ENCODE data around the gene ZNF525. TPM values are rescaled to one million over a fixed set of nuclear protein-coding genes. Genes with fewer than 3 reads are reported as not detected.
A peak's percentile ranks its signal among the peaks of the same experiment; 100 is the strongest.

The ZNF525 gene
- total RNA-seq (ENCODE audit: low replicate concordance) = 18.0 and 31.8 TPM in 2 replicates

DNA sequence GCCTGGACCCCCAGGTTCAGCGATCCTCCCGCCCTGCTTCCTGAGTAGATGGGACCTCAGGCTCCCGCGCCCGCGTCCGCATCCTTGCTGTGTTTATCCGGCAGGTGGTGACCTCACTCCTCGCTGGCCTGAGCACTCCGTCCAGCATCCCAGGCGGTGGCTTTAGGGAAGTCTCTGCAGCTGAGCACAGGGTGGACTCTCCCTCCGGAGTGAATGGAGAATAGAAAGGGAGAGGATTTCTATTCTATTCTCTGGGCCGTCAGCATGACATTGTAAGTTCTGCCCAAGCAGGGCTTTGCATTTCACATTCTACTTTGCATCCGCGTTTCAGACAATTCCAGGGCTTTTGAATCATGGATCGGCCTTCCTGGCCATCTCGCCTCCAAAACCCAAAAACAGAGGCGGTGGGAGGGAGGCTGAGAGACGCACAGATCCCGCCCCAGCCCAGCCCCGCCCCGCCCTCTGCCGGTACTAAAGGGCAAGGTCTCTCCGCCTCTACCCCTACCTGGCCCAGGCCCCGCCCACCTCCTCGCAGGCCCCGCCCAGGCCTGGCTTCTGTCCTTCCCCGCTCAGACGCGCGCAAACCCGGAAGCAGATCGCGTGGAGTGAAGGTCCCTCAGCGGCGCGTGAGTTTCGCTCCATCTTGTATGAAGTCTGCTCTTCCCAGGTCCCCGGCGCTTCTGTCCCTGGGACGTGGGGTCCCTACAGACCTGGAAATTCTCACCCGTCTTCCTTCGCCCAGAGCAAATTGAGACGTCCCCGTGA lies at the start of gene ZNF525:
Gene ZNF525 (plus strand): TSS at position 572 of the 765 bp plus-strand sequence. CDS start 6,577 bp downstream, outside the sequence.
- TF ChIP-seq CTCF (IDR thresholded peaks at IDR 0.05) (peak; percentile 32), EZH2 (IDR thresholded peaks at IDR 0.05) (peak; percentile 2), EZH2phosphoT487 (IDR thresholded peaks at IDR 0.05) (no peak)
- DNase-seq (ENCODE audit: low spot score) = peak; percentile 93
- peak within 1 kb of the TSS; percentile 71 for H3K4me3 ChIP-seq
- H3K4me1 ChIP-seq = peaks cover 14% of the 10 kb centered on the region
- peaks cover 11% of the 10 kb centered on the region for H3K79me2 ChIP-seq (ENCODE audit: low read depth)
- peaks cover 22% of the 10 kb centered on the region for H3F3A ChIP-seq (ENCODE audit: low read depth)
- H3K36me3 Mint-ChIP-seq = no peaks in the 10 kb centered on the region
- peaks cover 4% of the 10 kb centered on the region for H3K27me3 ChIP-seq
- H4K20me1 ChIP-seq (ENCODE audit: low read depth) = no peaks in the 10 kb centered on the region
- H3K9me3 Mint-ChIP-seq = peaks cover 13% of the 10 kb centered on the region
- H3K4me1 Mint-ChIP-seq = peaks cover 6% of the 10 kb centered on the region
- H3K27ac ChIP-seq = no peak within 1 kb of the TSS
- H3K4me3 Mint-ChIP-seq = peak within 1 kb of the TSS; percentile 92
- no peak within 1 kb of the TSS for H3K27ac Mint-ChIP-seq
- H2AFZ ChIP-seq (replicated peaks) = peak within 1 kb of the TSS; percentile 95
- no peaks in the 10 kb centered on the region for H3K9me3 ChIP-seq (ENCODE audit: low read depth)
- H3K27me3 Mint-ChIP-seq (ENCODE audit: insufficient read depth, low read depth) = peaks cover 21% of the 10 kb centered on the region
- H3K36me3 ChIP-seq = no peaks in the 10 kb centered on the region
- H3K4me2 ChIP-seq = peak within 1 kb of the TSS; percentile 84
- H3K9ac ChIP-seq = peak within 1 kb of the TSS; percentile 10

GRCh38 chr19:53328967-53329366 lies 36.5 kb upstream of the ZNF525 start:
- Mint-ChIP-seq H3K9me3 (peaks cover 48% of the 10 kb centered on the region), H3K36me3 (peaks cover 4% of the 10 kb centered on the region), H3K27me3 (ENCODE audit: insufficient read depth, low read depth) (peaks cover 4% of the 10 kb centered on the region), H3K4me1 (no peaks in the 10 kb centered on the region), H3K27ac (no peak overlapping the region), H3K4me3 (no peak overlapping the region)
- Histone ChIP-seq H3K9ac (no peak overlapping the region), H3K9me3 (ENCODE audit: low read depth) (no peaks in the 10 kb centered on the region), H3K4me3 (no peak overlapping the region), H3K79me2 (ENCODE audit: low read depth) (no peaks in the 10 kb centered on the region), H4K20me1 (ENCODE audit: low read depth) (no peaks in the 10 kb centered on the region), H3K27ac (no peak overlapping the region), H3K36me3 (no peaks in the 10 kb centered on the region), H3K4me2 (no peak overlapping the region), H3K4me1 (no peaks in the 10 kb centered on the region), H3K27me3 (no peaks in the 10 kb centered on the region), H2AFZ (replicated peaks) (no peak overlapping the region), H3F3A (ENCODE audit: low read depth) (peaks cover 11% of the 10 kb centered on the region)
- no peak for TF ChIP-seq EZH2 (IDR thresholded peaks at IDR 0.05)
- no peak for TF ChIP-seq EZH2phosphoT487 (IDR thresholded peaks at IDR 0.05)
- no peak for DNase-seq (ENCODE audit: low spot score)

GRCh38 chr19:53332484-53332883 lies 33.0 kb upstream of the ZNF525 start:
- Mint-ChIP-seq H3K27ac (no peak overlapping the region), H3K27me3 (ENCODE audit: insufficient read depth, low read depth) (peaks cover 3% of the 10 kb centered on the region), H3K4me3 (peak overlapping the region; percentile 86), H3K4me1 (peaks cover 4% of the 10 kb centered on the region), H3K9me3 (peaks cover 37% of the 10 kb centered on the region), H3K36me3 (peaks cover 11% of the 10 kb centered on the region)
- TF ChIP-seq CTCF (IDR thresholded peaks at IDR 0.05) (no peak), EZH2phosphoT487 (IDR thresholded peaks at IDR 0.05) (no peak), EZH2 (IDR thresholded peaks at IDR 0.05) (no peak)
- peaks cover 21% of the 10 kb centered on the region for H3F3A ChIP-seq (ENCODE audit: low read depth)
- H3K36me3 ChIP-seq = no peaks in the 10 kb centered on the region
- no peak for DNase-seq (ENCODE audit: low spot score)
- no peaks in the 10 kb centered on the region for H3K4me1 ChIP-seq
- no peaks in the 10 kb centered on the region for H3K9me3 ChIP-seq (ENCODE audit: low read depth)
- no peak overlapping the region for H3K27ac ChIP-seq
- H3K9ac ChIP-seq = no peak overlapping the region
- no peak overlapping the region for H3K4me2 ChIP-seq
- H4K20me1 ChIP-seq (ENCODE audit: low read depth) = peaks cover 5% of the 10 kb centered on the region
- no peaks in the 10 kb centered on the region for H3K27me3 ChIP-seq
- H3K4me3 ChIP-seq = peak overlapping the region; percentile 81
- no peak overlapping the region for H2AFZ ChIP-seq (replicated peaks)
- H3K79me2 ChIP-seq (ENCODE audit: low read depth) = peaks cover 29% of the 10 kb centered on the region

DNA sequence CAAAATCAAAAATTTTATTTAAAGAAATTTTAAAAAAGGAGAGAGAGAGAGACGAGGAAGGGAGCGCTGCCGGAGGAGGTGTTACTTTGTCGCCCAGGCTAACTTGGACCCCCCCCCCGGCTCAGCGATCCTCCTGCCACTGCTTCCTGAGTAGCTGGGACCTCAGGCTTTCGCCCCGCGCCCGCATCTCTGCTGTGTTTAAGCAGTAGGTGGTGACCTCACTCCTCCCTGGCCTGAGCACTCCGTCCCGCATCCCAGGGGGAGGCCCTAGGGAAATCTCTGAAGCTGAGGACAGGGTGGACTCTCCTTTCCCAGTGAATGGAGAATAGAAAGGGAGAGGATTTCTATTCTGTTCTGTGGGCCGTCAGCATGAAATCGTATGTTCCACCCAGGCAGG lies 32.4 kb upstream of the ZNF525 start:
- no peaks in the 10 kb centered on the region for H3K36me3 ChIP-seq
- no peaks in the 10 kb centered on the region for H3K4me1 ChIP-seq
- peaks cover 15% of the 10 kb centered on the region for H3K36me3 Mint-ChIP-seq
- peaks cover 34% of the 10 kb centered on the region for H3K79me2 ChIP-seq (ENCODE audit: low read depth)
- H3K4me3 ChIP-seq = peak overlapping the region; percentile 81
- H3K27me3 ChIP-seq = no peaks in the 10 kb centered on the region
- H3F3A ChIP-seq (ENCODE audit: low read depth) = peaks cover 21% of the 10 kb centered on the region
- DNase-seq (ENCODE audit: low spot score) = peak; percentile 76
- H3K27ac ChIP-seq = peak overlapping the region; percentile 55
- H2AFZ ChIP-seq (replicated peaks) = peak overlapping the region; percentile 92
- H3K4me3 Mint-ChIP-seq = peak overlapping the region; percentile 86
- H3K27ac Mint-ChIP-seq = no peak overlapping the region
- no peak overlapping the region for H3K9ac ChIP-seq
- peaks cover 4% of the 10 kb centered on the region for H3K4me1 Mint-ChIP-seq
- peaks cover 5% of the 10 kb centered on the region for H4K20me1 ChIP-seq (ENCODE audit: low read depth)
- H3K27me3 Mint-ChIP-seq (ENCODE audit: insufficient read depth, low read depth) = peaks cover 3% of the 10 kb centered on the region
- peaks cover 35% of the 10 kb centered on the region for H3K9me3 Mint-ChIP-seq
- no peaks in the 10 kb centered on the region for H3K9me3 ChIP-seq (ENCODE audit: low read depth)
- peak overlapping the region; percentile 80 for H3K4me2 ChIP-seq
- TF ChIP-seq EZH2phosphoT487 (IDR thresholded peaks at IDR 0.05) = no peak
- no peak for TF ChIP-seq EZH2 (IDR thresholded peaks at IDR 0.05)
